Right lobe of liver (tissue), 6 donors: Measurements from ENCODE around the gene RAB1A. TPM values are rescaled to one million over a fixed set of nuclear protein-coding genes. Genes with fewer than 3 reads are reported as not detected.

Source experiments
- ATAC-seq, 4 donors: fragments of 200-7000 bp; cut with Tn5 transposase; one replicate each; pipeline ENCODE4 v1.9.1; 2020; ENCODE audit warnings: mild to moderate bottlenecking in 4 of 4, moderate library complexity in 4 of 4
- DNase-seq, 3 donors: peaks; one replicate each; pipeline ENCODE4 v3.0.0-alpha.2; 2020
- H3K27ac ChIP-seq, 3 donors: fragments of 200-600 bp; one replicate each; pipeline ENCODE4 v1.8.0; 2022
- H3K27me3 ChIP-seq, 2 donors: fragments of 200-600 bp; one replicate each; pipeline ENCODE4 v1.8.0; 2022
- H3K36me3 ChIP-seq, 4 donors: fragments of 200-600 bp; sonication (generic) in 1 of 4; one replicate each; pipeline versions ENCODE4 v1.5.1 to v1.8.0; 2017 to 2022; ENCODE audit warnings: control low read depth in 1 of 4
- H3K4me1 ChIP-seq, 4 donors: fragments of 200-600 bp; sonication (generic) in 1 of 4; one replicate each; pipeline versions ENCODE4 v1.5.1 to v1.8.0; 2017 to 2022; ENCODE audit warnings: control low read depth in 1 of 4
- H3K4me3 ChIP-seq, 3 donors: fragments of 200-600 bp; one replicate each; pipeline ENCODE4 v1.8.0; 2022
- H3K9me3 ChIP-seq, 4 donors: fragments of 200-600 bp; sonication (generic) in 1 of 4; one replicate each; pipeline versions ENCODE4 v1.5.1 to v1.8.0; 2017 to 2022; ENCODE audit warnings: control low read depth in 1 of 4
- CTCF ChIP-seq, 4 donors: fragments of 200-600 bp in 3 of 4; fragments of 450-650 bp in 1 of 4; IDR thresholded peaks; one replicate each; pipeline versions ENCODE4 v1.5.1 to v1.8.0; 2016 to 2022; ENCODE audit warnings: antibody characterized with exemption in 4 of 4, mild to moderate bottlenecking in 2 of 4
- POLR2A ChIP-seq: fragments of 450-650 bp; IDR thresholded peaks from one replicate; pipeline ENCODE4 v1.6.1; 2017; ENCODE audit warnings: antibody characterized with exemption, mild to moderate bottlenecking
- WGBS: methylation state at CpG from one replicate; pipeline ENCODE4 v1.1.6; 2018; ENCODE audit warnings: low coverage, low lambda C conversion rate; ENCODE audit not compliant: insufficient coverage; ENCODE audit errors: missing lambda C conversion rate; 5-methylcytosine and 5-hydroxymethylcytosine counted together
- intact Hi-C, 2 donors: fragments of 100-400 bp; cut with DNase I; formaldehyde crosslinking; loops; one replicate each; pipeline versions ENCODE4 v1.11.2 to v1.14.1; 2022
- total RNA-seq, 6 experiments: library from RNA; depleted of rRNA in 2 of 6; stranded (reverse); fragments of >200 nt in 2 of 6; fragmentation: NEBNext Ultra II Directional in 3 of 6; extraction: Animal tissue kit (Norgen Biotek cat#: 25700) in 3 of 6; gene quantifications; one replicate each; pipeline versions ENCODE4 v1.1.0 to v1.2.4, GENCODE V29; 2016 to 2023
- donor health status: DM: no; HTN: yes; CAD: no.
- donor health status: DM: no; HTN: no; CAD: no.
- donor health status: DM: no; HTN: no; CAD: no.
- donor health status: DM: no; HTN: yes; CAD: no.
- donor health status: DM: no; HTN: yes; CAD: no.

Gene RAB1A
- total RNA-seq, 6 experiments from 2014 or later = 65.0 to 119 (median 81.3) TPM

- WGBS = 34% methylated on average over 14 of the region's 14 CpGs
- no peak overlapping the region for H3K4me3 ChIP-seq
- peak in 1 of 3 donors; percentile 66 for DNase-seq
Measured at GRCh38 chr2:65064728-65065552, 65.0 kb downstream of the RAB1A start.

GRCh38 chr2:65062843-65063825, 66.8 kb downstream of the RAB1A start:
- H3K27me3 ChIP-seq = no peaks in the 10 kb centered on the region
- peaks cover 0 to 17% (median 7%) of the 10 kb centered on the region in 4 donors for H3K4me1 ChIP-seq
- H3K36me3 ChIP-seq = no peaks in the 10 kb centered on the region
- no peak overlapping the region for H3K4me3 ChIP-seq
- no peak for ATAC-seq
- WGBS = 71% methylated on average over 8 of the region's 13 CpGs
- no peaks in the 10 kb centered on the region for H3K9me3 ChIP-seq
- intact Hi-C loops = no loop called here
- no peak for TF ChIP-seq POLR2A
- TF ChIP-seq CTCF (IDR thresholded peaks at IDR 0.05) = no peak
- DNase-seq = no peak
- no peak overlapping the region for H3K27ac ChIP-seq

More at GRCh38 chr2:65064728-65065552, 65.0 kb downstream of the RAB1A start:
- Histone ChIP-seq H3K9me3 (no peaks in the 10 kb centered on the region), H3K27ac (peak overlapping the region; percentile 16 to 52 (median 41)), H3K36me3 (no peaks in the 10 kb centered on the region), H3K4me1 (peaks cover 0 to 22% (median 7%) of the 10 kb centered on the region in 4 donors), H3K27me3 (no peaks in the 10 kb centered on the region)
- ATAC-seq = peak; percentile 86 to 89 (median 88)
- TF ChIP-seq CTCF (IDR thresholded peaks at IDR 0.05) (peak; percentile 51 to 61 (median 54)), POLR2A (no peak)
- intact Hi-C loops = no loop called here

GRCh38 chr2:65061910-65062339, 68.0 kb downstream of the RAB1A start:
- H3K9me3 ChIP-seq = no peaks in the 10 kb centered on the region
- DNase-seq (peak in 1 of 3 donors; percentile 33), ATAC-seq (no peak)
- peaks cover 0 to 27% (median 11%) of the 10 kb centered on the region in 4 donors for H3K4me1 ChIP-seq
- H3K27me3 ChIP-seq = no peaks in the 10 kb centered on the region
- intact Hi-C loops = no loop called here
- H3K27ac ChIP-seq = no peak overlapping the region
- WGBS = no CpG with 5 or more reads among the region's 8 CpGs
- no peak overlapping the region for H3K4me3 ChIP-seq
- no peaks in the 10 kb centered on the region for H3K36me3 ChIP-seq
- TF ChIP-seq POLR2A = no peak
- no peak for TF ChIP-seq CTCF (IDR thresholded peaks at IDR 0.05)

GRCh38 chr2:65061146-65061909, 68.6 kb downstream of the RAB1A start:
- ATAC-seq (no peak), DNase-seq (peak in 1 of 3 donors; percentile 23)
- WGBS = 100% methylated on average over 4 of the region's 7 CpGs

More at GRCh38 chr2:65061146-65061909, 68.6 kb downstream of the RAB1A start:
- no peaks in the 10 kb centered on the region for H3K9me3 ChIP-seq
- H3K27me3 ChIP-seq = no peaks in the 10 kb centered on the region
- TF ChIP-seq CTCF (IDR thresholded peaks at IDR 0.05) (no peak), POLR2A (no peak)
- H3K36me3 ChIP-seq = no peaks in the 10 kb centered on the region
- H3K27ac ChIP-seq = no peak overlapping the region
- peaks cover 0 to 28% (median 11%) of the 10 kb centered on the region in 4 donors for H3K4me1 ChIP-seq
- no peak overlapping the region for H3K4me3 ChIP-seq
- intact Hi-C loops = no loop called here
